ENCODE measurements around the gene TRAF7.
"Not testable (repeated sequence)": the region's sequence is repeated elsewhere in the genome, so short reads cannot be mapped to it uniquely, and the experiment has no call there.

GRCh38 chr16:2111412-2112335 lies 43.9 kb upstream of the TRAF7 start:
- TF ChIP-seq CTCF, POLR2AphosphoS5, POLR2A, EP300 (IDR thresholded peaks at IDR 0.05): not testable (repeated sequence)

Data from upper lobe of left lung (tissue), 4 donors.